AG09309 (cell line): ENCODE results near the gene TRIP13.

Experiments used
- DNase-seq: peaks from one replicate; pipeline ENCODE4 v3.0.0-alpha.2; 2010; ENCODE audit warnings: low read depth
- H3K4me3 ChIP-seq: 2 replicates; pipeline ENCODE4 v1.5.1; 2011; ENCODE audit warnings: mild to moderate bottlenecking, low read depth, low read length, moderate library complexity; ENCODE audit not compliant: control insufficient read depth
- CTCF ChIP-seq: IDR thresholded peaks from 2 replicates; pipeline ENCODE4 v1.5.1; 2011; ENCODE audit warnings: mild to moderate bottlenecking, low read depth, low read length, inconsistent platforms; ENCODE audit not compliant: insufficient read depth, control insufficient read depth; ENCODE audit errors: missing control alignments

Gene TRIP13

DNA sequence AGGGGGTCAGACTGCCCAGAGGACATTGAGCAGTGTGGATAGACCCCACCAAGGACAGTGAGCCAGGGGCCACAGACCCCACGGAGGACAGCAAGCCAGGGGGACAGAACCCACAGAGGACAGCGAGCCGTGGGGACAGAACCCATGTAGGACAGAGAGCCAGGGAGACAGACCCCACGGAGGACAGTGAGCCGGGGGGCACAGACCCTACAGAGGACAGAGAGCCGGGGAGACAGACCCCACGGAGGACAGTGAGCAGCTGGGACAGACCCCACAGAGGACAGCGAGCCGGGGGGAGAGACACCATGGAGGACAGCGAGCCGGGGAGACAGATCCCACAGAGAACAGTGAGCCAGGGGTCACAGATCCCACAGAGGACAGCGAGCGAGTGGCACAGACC, 38.5 kb upstream of the TRIP13 start:
- no peak overlapping the region for H3K4me3 ChIP-seq
- DNase-seq = no peak
- TF ChIP-seq CTCF = no peak

- no peak for DNase-seq
- no peak for TF ChIP-seq CTCF
- no peak overlapping the region for H3K4me3 ChIP-seq
Observed at GRCh38 chr5:854966-855743, 37.5 kb upstream of the TRIP13 start.

- DNase-seq = no peak
- no peak for TF ChIP-seq CTCF
- no peak overlapping the region for H3K4me3 ChIP-seq
Observed at GRCh38 chr5:855771-856530, 36.7 kb upstream of the TRIP13 start.

GRCh38 chr5:856531-857425, 35.9 kb upstream of the TRIP13 start:
- DNase-seq = no peak
- no peak overlapping the region for H3K4me3 ChIP-seq
- TF ChIP-seq CTCF = no peak

DNA sequence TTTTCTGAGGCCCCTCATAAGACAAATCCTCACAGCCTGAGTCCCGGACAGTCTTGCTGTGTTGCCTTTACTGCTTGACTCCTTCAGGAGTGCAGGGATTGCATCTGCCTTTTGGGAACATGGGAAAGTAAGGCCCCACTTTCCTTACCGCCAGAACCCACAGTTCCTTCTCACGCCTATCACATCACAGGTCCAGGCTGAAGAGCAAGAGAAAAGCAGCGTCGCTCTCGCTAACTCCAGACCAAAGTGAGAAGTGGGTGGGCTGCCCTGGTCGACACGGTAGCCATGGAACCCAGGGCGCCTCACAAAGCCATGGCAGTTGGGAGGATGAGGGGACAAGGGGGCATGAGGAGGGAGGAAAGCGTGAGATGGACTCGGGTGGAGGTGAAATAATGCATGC, 34.0 kb upstream of the TRIP13 start:
- H3K4me3 ChIP-seq = no peak overlapping the region
- no peak for DNase-seq
- TF ChIP-seq CTCF = no peak

DNA sequence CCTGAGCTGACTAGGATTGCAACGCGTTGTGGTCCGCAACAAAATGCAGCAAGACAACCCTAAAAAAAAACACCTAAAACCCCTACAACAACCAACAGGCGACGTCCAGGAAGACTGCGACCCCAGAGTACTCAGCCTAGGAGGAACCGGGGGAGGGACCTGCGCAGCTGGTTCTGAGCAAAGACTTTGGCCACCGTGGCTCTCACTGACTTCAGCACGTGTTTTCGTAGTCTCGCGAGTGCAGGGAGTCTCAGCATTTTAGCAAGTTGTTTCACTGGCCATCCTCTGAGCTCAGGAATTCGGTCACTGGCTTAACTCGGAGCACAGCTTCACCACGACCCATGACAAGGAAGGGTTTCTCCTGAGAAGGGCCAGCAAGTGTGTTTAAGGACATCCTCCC, 33.3 kb upstream of the TRIP13 start:
- no peak overlapping the region for H3K4me3 ChIP-seq
- DNase-seq = no peak
- no peak for TF ChIP-seq CTCF
